T-helper 2 cell treated with Interferon-gamma antibody and Interleukin-4, amounts not matched to agents 5 μg/mL and 100 μg/mL, for 36 hours (primary cell): ENCODE measurements around the gene ZSCAN16.
"Not testable (repeated sequence)": the region's sequence is repeated elsewhere in the genome, so short reads cannot be mapped to it uniquely, and the experiment has no call there.

ENCODE experiments used
- DNase-seq: peaks from one replicate; pipeline ENCODE4 v3.0.0; 2021; ENCODE audit warnings: low spot score
- H3K27ac Mint-ChIP-seq: one replicate; pipeline ENCODE4 v1.8.0; 2021; ENCODE audit warnings: mild to moderate bottlenecking, mixed read lengths
- H3K27me3 Mint-ChIP-seq: one replicate; pipeline ENCODE4 v1.8.0; 2021; ENCODE audit warnings: low read depth, mixed read lengths
- H3K36me3 Mint-ChIP-seq: one replicate; pipeline ENCODE4 v1.8.0; 2021; ENCODE audit warnings: low read depth, mixed read lengths
- H3K4me1 Mint-ChIP-seq: one replicate; pipeline ENCODE4 v1.8.0; 2021; ENCODE audit warnings: low read depth, mixed read lengths
- H3K4me3 Mint-ChIP-seq: one replicate; pipeline ENCODE4 v1.8.0; 2022; ENCODE audit warnings: mild to moderate bottlenecking, moderate library complexity, mixed read lengths
- H3K9me3 Mint-ChIP-seq: one replicate; pipeline ENCODE4 v1.8.0; 2021; ENCODE audit warnings: mixed read lengths

ZSCAN16 gene

DNA sequence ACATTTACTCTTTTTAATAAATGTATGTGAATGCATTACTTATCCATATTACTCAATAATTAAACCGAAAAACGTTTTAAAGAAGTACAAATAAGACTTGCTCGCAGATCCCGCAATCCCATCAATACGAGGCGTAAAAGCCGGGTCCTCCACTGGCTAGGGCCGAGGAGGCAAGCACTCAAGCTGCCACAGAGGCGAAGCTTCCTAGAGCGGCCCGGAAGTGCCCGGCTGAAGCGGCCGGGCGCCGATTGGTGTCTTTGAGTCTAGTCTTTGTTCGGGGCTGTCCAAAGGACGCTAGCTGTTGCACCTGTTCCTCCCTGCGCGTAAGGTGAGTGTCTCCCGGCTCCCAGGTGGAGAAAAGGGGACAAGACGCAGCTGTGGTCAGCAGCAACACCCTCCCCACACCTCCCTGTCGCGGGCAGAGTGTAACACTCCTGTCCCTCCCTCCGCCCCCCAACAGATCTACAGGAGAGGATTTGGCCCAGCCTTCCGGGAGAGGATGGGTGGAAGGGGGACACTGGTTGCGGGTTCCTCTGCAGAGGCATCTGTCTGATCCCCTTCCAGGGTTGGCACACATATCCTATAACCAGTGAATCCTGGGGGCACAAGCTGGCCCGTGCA, at the start of gene ZSCAN16:
ZSCAN16 (plus strand) TSS at position 260 of the 621 bp plus-strand sequence. CDS start 835 bp downstream, outside the sequence.
- Mint-ChIP-seq H3K36me3 (peaks cover 34% of the 10 kb centered on the region), H3K4me3 (peak within 1 kb of the TSS; percentile 96)
- peak; percentile 73 for DNase-seq

DNA sequence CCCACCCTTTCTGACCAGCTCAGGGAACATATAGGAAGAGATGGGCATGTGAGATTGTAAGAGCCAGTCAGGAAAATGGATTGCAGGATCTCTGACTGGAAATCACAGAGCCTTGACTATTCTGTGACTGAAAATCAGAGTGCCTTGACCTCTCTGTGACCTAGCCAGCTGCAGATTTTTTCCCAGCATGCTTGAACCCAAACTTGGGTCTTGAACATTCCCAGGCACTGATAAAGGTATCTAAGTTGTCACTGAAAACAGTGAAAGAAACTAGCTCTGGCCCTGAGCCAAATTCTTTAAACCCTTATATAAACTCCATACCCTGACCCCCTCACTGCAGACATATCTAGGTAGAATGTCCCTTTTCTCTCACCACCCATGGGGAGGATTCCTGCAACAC, 46.4 kb upstream of the ZSCAN16 start:
- Mint-ChIP-seq H3K9me3 (no peaks in the 10 kb centered on the region), H3K27ac (no peak overlapping the region), H3K4me1 (peaks cover 10% of the 10 kb centered on the region), H3K4me3 (no peak overlapping the region), H3K27me3 (no peaks in the 10 kb centered on the region), H3K36me3 (no peaks in the 10 kb centered on the region)
- DNase-seq = no peak

More for the DNA sequence above, at the start of gene ZSCAN16:
- Mint-ChIP-seq H3K27ac (peak within 1 kb of the TSS; percentile 89), H3K4me1 (peaks cover 27% of the 10 kb centered on the region), H3K9me3 (no peaks in the 10 kb centered on the region), H3K27me3 (no peaks in the 10 kb centered on the region)

DNA sequence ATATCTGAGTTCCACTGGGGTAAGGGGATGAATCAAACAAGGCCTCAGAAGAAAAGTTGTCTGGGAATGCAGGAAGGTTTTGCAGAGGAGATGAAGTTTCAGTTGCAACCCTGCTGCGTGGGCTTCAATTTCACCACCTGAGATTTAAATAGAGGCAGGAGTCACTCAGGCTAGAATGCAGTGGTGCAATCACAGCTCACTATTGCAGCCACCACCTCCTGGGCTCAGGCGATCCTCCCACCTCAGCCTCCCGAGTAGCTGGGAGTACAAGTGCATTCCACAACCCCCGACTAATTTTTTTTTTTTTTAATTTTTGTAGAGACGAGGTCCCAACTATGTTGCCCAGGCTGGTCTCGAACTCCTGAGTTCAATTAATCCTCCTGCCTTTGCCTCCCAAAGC, 45.6 kb upstream of the ZSCAN16 start:
- Mint-ChIP-seq H3K36me3 (no peaks in the 10 kb centered on the region), H3K27ac (no peak overlapping the region), H3K4me3 (peak overlapping the region; percentile 26), H3K9me3 (no peaks in the 10 kb centered on the region), H3K4me1 (peaks cover 10% of the 10 kb centered on the region), H3K27me3 (no peaks in the 10 kb centered on the region)
- no peak for DNase-seq

DNA sequence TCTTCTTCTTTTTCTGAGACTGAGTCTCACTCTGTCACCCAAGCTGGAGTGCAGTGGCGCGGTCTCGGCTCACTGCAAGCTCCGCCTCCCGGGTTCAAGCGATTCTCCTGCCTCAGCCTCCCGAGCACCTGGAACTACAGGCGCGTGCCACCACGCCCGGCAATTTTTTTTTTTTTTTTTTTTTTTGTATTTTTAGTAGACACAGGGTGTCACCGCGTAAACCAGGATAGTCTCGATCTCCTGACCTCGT, 44.1 kb upstream of the ZSCAN16 start, which contains the start of gene ZNF165:
ZNF165 (plus strand) TSS at position 188 of the 250 bp plus-strand sequence. CDS start 4,913 bp downstream, outside the sequence.
- H3K27me3 Mint-ChIP-seq, H3K36me3 Mint-ChIP-seq, DNase-seq, H3K9me3 Mint-ChIP-seq, H3K4me1 Mint-ChIP-seq: not testable (repeated sequence)
- peak within 1 kb of the TSS; percentile 93 for H3K4me3 Mint-ChIP-seq
- H3K27ac Mint-ChIP-seq = peak within 1 kb of the TSS; percentile 89

DNA sequence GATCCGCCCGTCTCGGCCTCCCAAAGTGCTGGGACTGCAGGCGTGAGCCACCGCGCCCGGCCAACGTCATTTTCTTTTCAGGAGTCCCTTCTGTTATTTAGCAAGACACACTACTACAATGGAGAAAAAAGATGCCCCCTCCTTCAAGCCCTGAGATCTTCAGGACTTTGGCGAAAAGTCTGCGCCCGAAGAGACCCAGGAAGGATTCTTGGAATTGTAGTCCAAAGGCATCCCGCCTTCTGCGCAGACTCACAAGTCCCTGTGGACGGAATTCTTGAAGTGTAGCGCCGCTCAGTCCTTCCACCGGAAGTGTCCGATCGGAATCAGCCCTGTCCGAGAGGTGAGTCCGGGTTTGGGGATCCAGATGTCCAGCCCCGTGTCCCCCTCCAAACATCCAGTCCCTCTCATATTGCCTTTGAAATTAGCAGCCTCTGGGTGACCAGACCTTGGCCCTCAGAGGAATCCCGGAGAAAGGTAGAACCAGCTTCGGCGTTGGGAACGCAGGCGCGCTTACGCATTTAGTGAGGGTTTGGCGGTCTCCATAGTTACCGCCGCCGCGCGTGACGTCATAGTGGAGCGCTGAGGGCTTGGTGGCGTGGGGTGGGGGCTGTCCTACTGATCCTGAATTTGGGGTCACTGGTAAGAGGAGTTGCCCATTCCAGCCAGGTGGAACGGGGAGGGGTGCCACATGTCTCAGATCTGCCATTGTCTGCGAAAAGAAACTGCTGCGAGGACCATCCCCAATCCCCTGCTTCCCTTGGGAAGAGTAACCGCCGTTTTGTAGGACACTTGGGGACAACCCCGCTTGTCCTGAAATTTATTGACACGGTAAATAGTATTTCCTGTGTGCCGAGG, 43.6 kb upstream of the ZSCAN16 start:
- H3K4me3 Mint-ChIP-seq = peak overlapping the region; percentile 93
- peaks cover 10% of the 10 kb centered on the region for H3K4me1 Mint-ChIP-seq
- no peaks in the 10 kb centered on the region for H3K36me3 Mint-ChIP-seq
- H3K9me3 Mint-ChIP-seq = no peaks in the 10 kb centered on the region
- no peaks in the 10 kb centered on the region for H3K27me3 Mint-ChIP-seq
- DNase-seq = peak; percentile 86
- H3K27ac Mint-ChIP-seq = peak overlapping the region; percentile 89

DNA sequence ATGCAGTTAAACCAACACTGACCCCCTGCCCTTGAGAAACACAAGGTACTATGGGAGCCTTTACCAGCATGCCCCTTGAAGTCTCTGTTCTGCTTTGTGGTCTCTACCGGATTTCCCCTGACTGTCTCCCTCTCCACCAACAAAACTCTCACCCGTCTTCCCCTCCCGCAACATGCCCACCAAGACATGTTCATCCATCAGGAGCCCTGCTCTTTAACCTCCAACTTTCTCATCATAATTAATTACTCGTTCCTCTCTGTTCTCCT, 43.0 kb upstream of the ZSCAN16 start:
- Mint-ChIP-seq H3K27me3 (no peaks in the 10 kb centered on the region), H3K27ac (peak overlapping the region; percentile 89), H3K4me3 (peak overlapping the region; percentile 93), H3K4me1 (peaks cover 10% of the 10 kb centered on the region), H3K36me3 (no peaks in the 10 kb centered on the region), H3K9me3 (no peaks in the 10 kb centered on the region)
- no peak for DNase-seq

DNA sequence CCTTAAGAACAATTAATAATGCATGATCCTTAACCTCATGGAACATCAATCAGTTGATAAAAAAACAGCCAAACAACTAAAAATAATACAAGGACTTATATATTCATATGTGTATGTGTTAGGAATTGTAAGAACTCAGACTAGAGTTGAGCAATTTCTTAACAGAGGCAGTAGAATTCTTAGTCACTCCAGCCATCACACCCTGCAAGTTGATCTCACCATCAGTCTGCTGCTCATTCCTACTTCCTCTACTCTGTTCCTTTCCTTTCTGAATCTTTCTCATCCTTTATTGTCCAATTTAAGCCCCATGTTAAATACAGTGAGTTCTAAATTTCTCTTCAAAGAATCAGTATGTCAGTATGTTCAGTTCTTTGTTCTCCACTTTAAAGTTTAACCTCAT, 41.5 kb upstream of the ZSCAN16 start:
- Mint-ChIP-seq H3K36me3 (peaks cover 1% of the 10 kb centered on the region), H3K27me3 (no peaks in the 10 kb centered on the region), H3K9me3 (peaks cover 6% of the 10 kb centered on the region), H3K4me1 (peaks cover 10% of the 10 kb centered on the region), H3K4me3 (no peak overlapping the region), H3K27ac (no peak overlapping the region)
- DNase-seq = no peak

DNA sequence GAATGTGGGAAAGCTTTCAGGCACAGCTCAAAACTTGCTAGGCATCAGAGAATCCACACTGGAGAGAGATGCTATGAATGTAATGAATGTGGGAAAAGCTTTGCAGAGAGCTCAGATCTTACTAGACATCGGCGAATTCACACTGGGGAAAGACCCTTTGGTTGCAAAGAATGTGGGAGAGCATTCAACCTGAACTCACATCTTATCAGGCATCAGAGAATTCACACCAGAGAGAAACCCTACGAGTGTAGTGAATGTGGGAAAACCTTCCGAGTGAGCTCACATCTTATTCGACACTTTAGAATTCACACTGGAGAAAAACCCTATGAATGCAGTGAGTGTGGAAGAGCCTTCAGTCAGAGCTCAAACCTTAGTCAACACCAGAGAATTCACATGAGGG, 35.4 kb upstream of the ZSCAN16 start:
- no peak for DNase-seq
- H3K27ac Mint-ChIP-seq = no peak overlapping the region
- H3K4me1 Mint-ChIP-seq = no peaks in the 10 kb centered on the region
- peaks cover 41% of the 10 kb centered on the region for H3K9me3 Mint-ChIP-seq
- peaks cover 14% of the 10 kb centered on the region for H3K36me3 Mint-ChIP-seq
- no peak overlapping the region for H3K4me3 Mint-ChIP-seq
- no peaks in the 10 kb centered on the region for H3K27me3 Mint-ChIP-seq

DNA sequence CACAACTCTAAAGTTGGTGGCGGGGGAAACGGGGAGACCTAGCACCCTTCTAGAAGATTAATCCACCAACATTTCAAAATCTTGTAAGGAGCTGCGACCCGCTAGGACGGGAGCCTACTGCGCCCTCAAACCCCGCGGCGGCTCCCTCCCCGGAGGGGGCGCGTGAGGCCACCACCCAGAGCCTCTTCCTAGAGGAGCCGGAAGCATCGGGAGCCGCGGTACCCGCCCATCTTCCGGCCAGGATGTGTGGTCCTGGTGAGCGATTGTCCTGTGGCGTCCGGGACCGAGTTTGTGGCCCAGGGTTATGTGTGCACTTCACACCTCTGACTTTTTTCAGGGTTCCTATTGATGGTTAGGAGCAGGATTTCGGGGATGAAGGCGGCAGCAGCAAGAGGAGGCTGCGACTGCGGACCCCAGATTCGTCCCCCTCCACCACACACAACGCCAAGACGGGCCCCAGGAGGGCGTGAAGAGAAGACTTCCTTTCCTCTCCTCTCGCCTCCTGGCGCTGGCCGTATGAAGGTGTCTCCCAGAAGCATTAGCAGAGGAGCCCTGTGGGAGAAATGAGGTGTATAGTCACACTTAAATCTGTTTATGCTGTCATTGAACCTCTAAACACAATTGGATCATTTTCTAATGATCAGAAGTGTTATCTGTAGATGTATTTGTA, 33.4 kb upstream of the ZSCAN16 start:
- no peaks in the 10 kb centered on the region for H3K4me1 Mint-ChIP-seq
- peaks cover 2% of the 10 kb centered on the region for H3K27me3 Mint-ChIP-seq
- no peak overlapping the region for H3K4me3 Mint-ChIP-seq
- H3K9me3 Mint-ChIP-seq = peaks cover 42% of the 10 kb centered on the region
- peaks cover 14% of the 10 kb centered on the region for H3K36me3 Mint-ChIP-seq
- H3K27ac Mint-ChIP-seq = no peak overlapping the region
- no peak for DNase-seq

DNA sequence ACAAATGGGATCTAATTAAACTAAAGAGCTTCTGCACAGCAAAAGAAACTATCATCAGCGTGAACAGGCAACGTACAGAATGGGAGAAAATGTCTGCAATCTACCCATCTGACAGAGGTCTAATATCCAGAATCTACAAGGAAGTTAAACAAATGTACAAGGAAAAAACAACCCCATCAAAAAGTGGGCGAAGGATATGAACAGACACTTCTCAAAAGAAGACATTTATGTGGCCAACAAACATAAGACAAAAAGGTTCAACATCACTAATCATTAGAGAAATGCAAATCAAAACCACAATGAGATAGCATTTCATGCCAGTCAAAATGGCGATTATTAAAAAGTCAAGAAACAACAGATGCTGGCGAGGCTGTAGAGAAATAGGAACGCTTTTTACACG, 22.2 kb upstream of the ZSCAN16 start:
- H3K4me3 Mint-ChIP-seq, DNase-seq, H3K36me3 Mint-ChIP-seq, H3K27ac Mint-ChIP-seq: not testable (repeated sequence)
- Mint-ChIP-seq H3K9me3 (peaks cover 13% of the 10 kb centered on the region), H3K27me3 (peaks cover 27% of the 10 kb centered on the region), H3K4me1 (peaks cover 12% of the 10 kb centered on the region)

DNA sequence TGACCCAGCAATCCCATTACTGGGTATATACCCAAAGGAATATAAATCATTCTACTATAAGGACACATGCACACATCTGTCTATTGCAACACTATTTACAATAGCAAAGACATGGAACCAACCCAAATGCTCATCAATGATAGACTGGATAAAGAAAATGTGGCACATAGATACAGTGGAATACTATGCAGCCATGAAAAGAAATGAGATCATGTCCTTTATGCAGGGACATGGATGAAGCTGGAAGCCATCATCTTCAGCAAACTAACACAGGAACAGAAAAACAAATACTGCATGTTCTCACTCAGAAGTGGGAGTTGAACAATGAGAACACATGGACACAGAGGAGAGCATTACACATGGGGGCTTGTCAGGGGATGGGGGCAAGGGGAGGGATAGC, 21.7 kb upstream of the ZSCAN16 start:
- H3K9me3 Mint-ChIP-seq, H3K27ac Mint-ChIP-seq, H3K36me3 Mint-ChIP-seq, DNase-seq: not testable (repeated sequence)
- Mint-ChIP-seq H3K4me1 (peaks cover 12% of the 10 kb centered on the region), H3K27me3 (peaks cover 27% of the 10 kb centered on the region), H3K4me3 (peak overlapping the region; percentile 19)

DNA sequence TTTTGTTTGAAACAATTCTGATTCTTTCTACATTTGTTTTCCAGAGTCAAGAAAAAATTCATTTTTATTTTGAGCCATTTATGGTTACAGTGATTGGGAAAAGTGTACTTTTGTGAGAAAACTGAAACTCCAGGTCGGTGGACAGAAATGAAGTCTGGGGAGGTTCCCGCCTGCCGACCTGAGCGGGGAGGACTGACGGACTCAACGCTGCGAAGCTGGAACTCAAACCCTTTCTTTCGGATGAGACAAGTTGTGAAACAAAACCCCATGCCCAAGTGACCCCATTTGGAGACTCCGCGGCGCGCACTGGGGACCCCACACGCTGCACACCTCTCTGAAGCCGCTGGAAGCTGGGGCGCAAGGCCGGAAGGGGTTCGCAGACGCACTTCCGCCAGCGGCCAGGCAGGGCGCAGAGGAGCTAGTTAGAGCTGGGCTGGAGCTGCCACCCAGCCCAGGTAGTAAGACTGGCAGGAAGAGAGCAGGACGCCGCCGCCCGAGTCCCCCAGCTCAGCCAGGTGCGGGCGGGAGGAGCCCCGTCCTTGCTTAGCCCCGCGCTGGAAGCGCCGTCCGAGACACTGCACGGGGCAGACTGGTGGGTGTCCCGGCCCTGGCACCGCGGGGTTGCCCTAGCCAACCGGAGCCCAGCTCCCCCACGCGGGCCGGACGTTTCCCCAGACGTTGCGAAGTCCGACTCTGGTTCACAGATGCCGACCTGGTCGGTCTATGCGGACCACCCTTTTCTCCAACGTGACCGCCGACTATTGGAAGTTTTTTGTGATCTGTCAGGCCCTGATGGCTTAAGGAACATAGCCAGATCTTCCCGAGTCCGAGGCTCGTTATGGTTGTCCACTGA, 19.8 kb upstream of the ZSCAN16 start:
- Mint-ChIP-seq H3K4me3 (peak overlapping the region; percentile 87), H3K27me3 (peaks cover 24% of the 10 kb centered on the region), H3K36me3 (peaks cover 3% of the 10 kb centered on the region), H3K9me3 (peaks cover 8% of the 10 kb centered on the region), H3K27ac (peak overlapping the region; percentile 84), H3K4me1 (peaks cover 12% of the 10 kb centered on the region)
- peak; percentile 79 for DNase-seq

DNA sequence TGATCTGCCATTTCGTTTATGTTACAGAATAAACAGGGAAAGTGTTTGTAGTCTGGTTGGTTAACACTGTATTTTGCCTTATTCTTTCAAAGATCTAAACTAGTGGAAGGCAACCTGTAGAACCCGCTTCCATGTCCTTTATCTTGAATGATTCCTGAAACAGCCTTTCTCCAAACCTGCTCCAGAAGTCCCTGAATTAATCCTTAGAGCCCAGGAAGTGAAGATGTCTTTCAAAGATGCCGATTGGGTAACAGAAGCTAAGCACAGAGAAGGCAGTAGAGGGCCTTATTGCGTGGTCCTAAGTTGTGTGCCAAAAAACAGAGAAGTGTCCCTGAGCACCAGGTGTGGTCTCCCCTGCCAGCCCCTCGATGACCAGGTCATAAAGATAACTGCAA, 19.2 kb upstream of the ZSCAN16 start:
- Mint-ChIP-seq H3K36me3 (peaks cover 3% of the 10 kb centered on the region), H3K4me3 (peak overlapping the region; percentile 87), H3K27me3 (peaks cover 18% of the 10 kb centered on the region), H3K9me3 (peaks cover 8% of the 10 kb centered on the region), H3K4me1 (peaks cover 12% of the 10 kb centered on the region), H3K27ac (peak overlapping the region; percentile 45)
- no peak for DNase-seq

DNA sequence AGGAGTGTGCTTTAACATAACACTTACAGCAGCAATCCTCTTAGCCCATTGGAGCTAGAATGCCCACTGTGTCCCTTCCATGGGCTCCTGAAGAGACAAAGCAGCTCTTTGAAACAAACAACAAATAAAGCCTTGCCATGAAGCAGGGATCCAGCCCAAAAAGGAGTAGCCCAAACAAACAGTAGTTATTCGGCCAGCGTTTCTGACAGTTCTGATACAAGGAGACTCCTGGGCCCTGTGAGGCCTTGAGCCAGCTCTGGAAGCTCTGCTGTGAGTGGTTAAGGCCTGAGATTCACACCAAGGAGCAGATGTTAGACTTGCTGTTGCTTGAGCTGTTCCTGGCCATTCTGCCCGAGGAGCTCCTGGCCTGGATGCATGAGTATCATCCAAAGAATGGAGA, 16.9 kb upstream of the ZSCAN16 start:
- peaks cover 4% of the 10 kb centered on the region for H3K27me3 Mint-ChIP-seq
- no peak overlapping the region for H3K4me3 Mint-ChIP-seq
- H3K9me3 Mint-ChIP-seq = peaks cover 5% of the 10 kb centered on the region
- no peak overlapping the region for H3K27ac Mint-ChIP-seq
- peaks cover 12% of the 10 kb centered on the region for H3K4me1 Mint-ChIP-seq
- H3K36me3 Mint-ChIP-seq = peaks cover 3% of the 10 kb centered on the region
- no peak for DNase-seq
